GM21529 (cell line): ENCODE measurements around the gene ZNF223.

Experiments used
- ATAC-seq: cut with Tn5 transposase; IDR thresholded peaks from one replicate; pipeline ENCODE4 v1.9.1; 2021; ENCODE audit not compliant: unreplicated experiment

ZNF223 gene

DNA sequence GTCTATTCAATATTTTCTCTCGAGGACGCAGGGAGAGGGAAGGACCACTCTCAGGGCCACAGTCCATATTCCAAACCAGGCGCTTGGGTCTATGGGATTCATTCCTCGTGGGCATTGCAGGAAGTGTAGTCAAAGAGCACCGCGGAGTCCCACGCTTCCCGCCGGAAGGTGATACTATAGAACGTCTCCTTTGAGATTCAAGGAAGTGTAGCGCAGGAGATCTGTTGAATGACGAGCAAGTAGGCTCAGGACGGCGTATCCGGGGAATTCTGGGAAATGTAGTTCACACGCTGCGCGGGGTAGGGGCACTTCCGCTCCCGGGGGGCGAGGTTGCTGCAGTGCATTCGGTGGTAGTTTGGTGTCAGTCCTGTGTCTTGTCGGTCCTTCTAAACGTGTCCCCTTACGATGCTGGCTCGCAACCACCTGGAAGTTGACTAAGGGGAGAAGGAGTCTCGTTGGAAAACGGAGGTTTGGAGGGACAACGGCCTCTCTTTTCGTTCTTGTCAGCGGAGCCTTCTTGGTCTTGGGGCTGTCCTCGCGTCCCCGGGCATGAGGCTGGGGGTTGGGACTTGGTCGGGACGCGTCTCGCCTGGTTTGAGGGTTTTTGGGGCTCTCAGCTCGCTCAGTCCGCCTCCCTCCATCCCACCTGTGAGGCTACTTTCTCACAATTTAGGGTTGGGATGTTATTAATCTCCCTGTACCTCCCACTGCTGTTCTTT lies 20.1 kb downstream of the ZNF223 start, which contains the start of gene ZNF284:
TSS of gene ZNF284 (plus strand) at position 336 of the 719 bp plus-strand sequence. CDS start 4,231 bp downstream, outside the sequence.
- ATAC-seq = peak; percentile 97

DNA sequence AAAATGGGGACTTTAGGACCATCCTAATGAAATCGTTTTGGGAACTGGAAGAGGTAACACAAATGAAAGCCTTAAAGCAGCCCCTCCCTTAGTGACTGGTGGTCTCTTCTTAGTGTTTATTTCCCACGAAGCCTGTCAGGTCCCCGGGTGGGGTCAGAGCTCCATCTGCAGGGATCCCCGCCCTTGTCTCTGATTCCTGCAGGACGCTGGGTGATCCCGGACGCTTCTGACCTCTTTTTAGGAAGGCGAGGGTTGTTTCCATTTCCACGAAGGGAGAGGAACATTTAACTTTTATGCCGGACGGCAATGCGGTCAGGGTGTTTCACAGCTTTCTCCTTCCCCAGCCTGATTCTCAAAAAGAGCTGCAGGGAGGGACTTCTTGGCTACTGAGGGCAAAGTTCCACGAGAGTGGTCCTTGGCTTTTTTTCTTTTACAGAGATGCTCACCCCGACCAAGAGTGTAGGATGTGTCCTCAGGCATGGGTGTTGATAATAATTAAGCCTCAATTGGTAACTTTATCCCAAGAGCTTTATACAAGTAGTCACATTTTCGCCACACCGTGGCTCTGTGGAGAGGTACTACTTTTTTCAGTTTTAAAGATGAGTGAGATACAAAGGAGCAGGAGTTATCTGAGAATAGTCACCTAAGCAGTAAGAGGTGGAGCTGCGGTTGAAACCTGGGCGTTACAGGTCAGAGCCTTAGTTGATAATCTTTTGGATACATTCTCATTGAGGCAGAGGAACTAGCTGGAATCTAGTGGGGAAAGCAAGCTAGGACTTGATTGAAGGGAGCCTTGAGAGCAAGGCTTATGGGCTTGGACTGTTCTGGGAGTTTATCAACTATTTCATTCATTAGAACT lies 20.9 kb downstream of the ZNF223 start:
- no peak for ATAC-seq

- no peak for ATAC-seq
These were observed 24.5 kb downstream of the ZNF223 start for GRCh38 chr19:44076325-44076724.

DNA sequence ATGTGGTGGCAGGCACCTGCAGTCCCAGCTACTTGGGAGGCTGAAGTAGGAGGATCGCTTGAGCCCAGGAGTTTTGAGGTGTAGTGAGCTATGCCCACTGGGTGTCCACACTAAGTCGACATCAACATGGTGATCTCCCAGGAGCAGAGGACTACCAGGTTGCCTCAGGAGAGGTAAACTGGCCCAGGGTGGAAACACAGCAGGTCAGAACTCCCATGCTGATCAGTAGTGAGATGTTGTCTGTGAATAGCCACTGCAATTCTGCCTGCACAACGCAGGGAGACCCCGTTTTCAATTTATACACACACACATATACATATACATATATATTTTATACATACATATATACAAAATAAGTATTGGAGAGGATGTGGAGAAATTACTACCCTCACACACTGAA lies 40.3 kb downstream of the ZNF223 start:
- no peak for ATAC-seq

- ATAC-seq = peak; percentile 85
These were observed 42.3 kb downstream of the ZNF223 start, which contains the start of gene ZNF224 for GRCh38 chr19:44093931-44094765. TSS of gene ZNF224 (plus strand) at chr19:44094361. CDS start at chr19:44097874, 3,513 bp downstream.

- no peak for ATAC-seq
These were observed 55.9 kb downstream of the ZNF223 start for GRCh38 chr19:44107751-44108150.

DNA sequence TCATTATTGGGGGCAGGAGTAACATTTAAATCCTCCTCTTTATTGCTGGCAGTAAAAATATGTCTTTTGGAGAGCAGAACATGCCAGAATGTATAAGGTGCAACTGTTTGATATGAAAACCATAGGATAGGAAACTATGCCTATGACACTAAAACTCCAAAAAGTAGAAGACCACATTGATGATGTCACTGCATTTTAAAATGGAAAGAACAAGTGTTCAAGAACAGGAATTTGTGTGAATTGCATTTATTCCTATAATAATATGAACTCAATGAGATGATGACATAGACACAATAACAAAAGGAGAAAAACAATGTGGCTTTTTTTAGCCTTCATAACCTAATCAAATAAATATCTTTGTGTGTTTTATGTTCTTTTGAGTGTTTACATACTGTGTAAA lies 57.6 kb downstream of the ZNF223 start:
- no peak for ATAC-seq

- ATAC-seq = no peak
These were observed 60.2 kb downstream of the ZNF223 start for GRCh38 chr19:44111910-44112463.

DNA sequence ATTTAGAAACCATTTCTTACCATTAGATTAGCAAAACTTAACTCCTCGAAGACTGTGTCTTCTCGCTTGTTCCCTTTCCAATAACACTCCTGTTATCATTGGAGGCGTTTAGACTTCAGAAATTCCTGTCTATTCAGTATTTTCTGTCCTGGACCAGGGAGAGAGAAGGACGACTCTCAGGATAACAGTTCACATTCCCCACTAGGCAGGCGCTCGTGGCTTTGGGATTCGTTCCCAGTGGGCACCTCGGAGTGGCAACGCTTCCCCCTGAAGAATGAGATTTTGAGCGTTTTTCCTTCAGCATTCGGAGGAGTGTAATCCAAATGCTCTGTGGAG lies 60.9 kb downstream of the ZNF223 start:
- ATAC-seq = peak; percentile 15

DNA sequence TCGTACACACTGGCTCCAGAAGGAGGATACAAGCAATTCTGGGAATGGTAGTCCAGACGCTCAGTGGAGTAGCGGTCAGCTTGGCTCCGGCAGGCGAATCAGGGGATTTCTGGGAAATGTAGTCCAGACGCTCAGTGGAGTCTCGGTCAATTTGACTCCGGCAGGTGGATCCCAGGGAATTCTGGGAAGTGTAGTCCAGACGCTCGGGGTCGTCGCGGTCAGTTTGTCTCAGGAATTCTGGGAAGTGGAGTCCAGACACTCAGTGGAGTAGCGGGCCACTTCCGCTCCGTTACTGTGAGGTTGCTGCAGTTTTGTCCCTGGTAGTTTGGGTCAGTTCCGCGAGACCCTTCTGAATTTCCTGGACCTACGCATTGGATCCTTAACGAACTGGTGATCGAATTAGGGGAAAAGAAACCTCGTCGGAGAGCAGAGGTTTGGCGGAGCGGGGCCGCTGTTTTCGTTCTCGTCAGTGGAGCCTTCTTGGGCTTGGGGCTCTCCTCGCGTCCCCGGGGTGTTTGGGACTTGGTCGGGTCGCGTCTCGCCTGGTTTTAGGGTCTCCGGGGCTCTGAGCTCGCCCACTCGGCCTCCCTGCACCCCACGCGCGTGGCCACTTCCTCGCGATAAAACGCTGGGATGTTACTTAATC lies 61.4 kb downstream of the ZNF223 start, which contains the start of gene ZNF225:
TSS of gene ZNF225 (plus strand) at position 262 of the 646 bp plus-strand sequence. CDS start 2,429 bp downstream, outside the sequence.
- peak; percentile 88 for ATAC-seq

- no peak for ATAC-seq
These were observed 62.1 kb downstream of the ZNF223 start for GRCh38 chr19:44113784-44114390.
